ENCODE data around the gene ZNRF2.

ZNRF2 gene

DNA sequence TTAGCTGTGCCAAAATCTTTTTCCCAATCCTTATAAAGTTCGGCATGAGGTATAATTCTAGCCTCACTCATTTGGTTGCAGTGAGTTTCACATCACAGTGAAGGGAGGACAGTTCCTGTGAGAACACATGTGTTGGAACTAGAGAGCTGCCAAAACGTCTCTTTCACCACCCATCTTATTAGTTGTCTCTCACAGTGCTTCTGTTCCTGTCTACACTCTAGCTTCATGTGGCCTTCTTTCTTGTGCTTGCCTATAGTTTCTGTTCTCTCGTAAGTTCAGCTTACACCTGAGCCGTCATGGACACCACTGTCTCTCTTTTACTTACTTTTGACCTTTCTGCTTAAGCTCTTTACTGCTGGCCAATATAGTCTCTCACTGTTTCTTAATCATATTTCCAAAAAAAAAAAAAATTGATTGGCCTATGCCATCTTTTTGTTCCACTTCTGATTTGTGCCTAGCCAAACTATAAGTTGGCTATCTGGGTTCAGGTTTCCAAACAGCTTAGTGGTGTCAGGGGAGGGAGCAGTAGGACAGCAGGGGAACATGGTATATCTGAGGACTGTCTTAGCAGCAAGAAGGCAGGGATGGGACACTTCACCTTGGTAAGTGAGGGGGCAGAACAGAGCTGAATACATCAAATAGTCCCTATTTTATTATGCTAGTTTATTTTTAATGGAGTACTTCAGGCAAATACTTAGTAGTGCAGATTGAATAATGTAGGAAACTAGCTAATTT lies 38.0 kb downstream of the ZNRF2 start:
- Histone ChIP-seq H3K9me3 (ENCODE audit: low read length) (no peaks in the 10 kb centered on the region), H2AFZ (ENCODE audit: low read depth, low read length) (no peak overlapping the region), H3K36me3 (ENCODE audit: insufficient read depth, low read length) (no peaks in the 10 kb centered on the region), H3K27me3 (ENCODE audit: insufficient read depth, low read length) (no peaks in the 10 kb centered on the region), H3K4me1 (ENCODE audit: insufficient read depth, low read length) (no peaks in the 10 kb centered on the region), H3K4me3 (ENCODE audit: low read length) (no peak overlapping the region)

- no peaks in the 10 kb centered on the region for H3K4me1 ChIP-seq (ENCODE audit: insufficient read depth, low read length)
Measured at GRCh38 chr7:30323006-30323355, 38.6 kb downstream of the ZNRF2 start.

GRCh38 chr7:30327813-30328212 lies 43.4 kb downstream of the ZNRF2 start:
- Histone ChIP-seq H2AFZ (ENCODE audit: low read depth, low read length) (no peak overlapping the region), H3K4me1 (ENCODE audit: insufficient read depth, low read length) (no peaks in the 10 kb centered on the region), H3K27me3 (ENCODE audit: insufficient read depth, low read length) (no peaks in the 10 kb centered on the region), H3K9me3 (ENCODE audit: low read length) (no peaks in the 10 kb centered on the region), H3K36me3 (ENCODE audit: insufficient read depth, low read length) (no peaks in the 10 kb centered on the region), H3K4me3 (ENCODE audit: low read length) (no peak overlapping the region)

More at GRCh38 chr7:30323006-30323355, 38.6 kb downstream of the ZNRF2 start:
- H3K27me3 ChIP-seq (ENCODE audit: insufficient read depth, low read length) = no peaks in the 10 kb centered on the region
- H2AFZ ChIP-seq (ENCODE audit: low read depth, low read length) = no peak overlapping the region
- H3K4me3 ChIP-seq (ENCODE audit: low read length) = no peak overlapping the region
- H3K36me3 ChIP-seq (ENCODE audit: insufficient read depth, low read length) = no peaks in the 10 kb centered on the region
- no peaks in the 10 kb centered on the region for H3K9me3 ChIP-seq (ENCODE audit: low read length)

GRCh38 chr7:30328381-30328780 lies 44.0 kb downstream of the ZNRF2 start:
- Histone ChIP-seq H2AFZ (ENCODE audit: low read depth, low read length) (no peak overlapping the region), H3K4me1 (ENCODE audit: insufficient read depth, low read length) (no peaks in the 10 kb centered on the region), H3K27me3 (ENCODE audit: insufficient read depth, low read length) (no peaks in the 10 kb centered on the region), H3K9me3 (ENCODE audit: low read length) (no peaks in the 10 kb centered on the region), H3K4me3 (ENCODE audit: low read length) (no peak overlapping the region), H3K36me3 (ENCODE audit: insufficient read depth, low read length) (no peaks in the 10 kb centered on the region)

GRCh38 chr7:30329716-30330115 lies 45.3 kb downstream of the ZNRF2 start:
- H3K36me3 ChIP-seq (ENCODE audit: insufficient read depth, low read length) = no peaks in the 10 kb centered on the region
- H3K4me1 ChIP-seq (ENCODE audit: insufficient read depth, low read length) = no peaks in the 10 kb centered on the region
- no peaks in the 10 kb centered on the region for H3K9me3 ChIP-seq (ENCODE audit: low read length)
- no peak overlapping the region for H2AFZ ChIP-seq (ENCODE audit: low read depth, low read length)
- no peaks in the 10 kb centered on the region for H3K27me3 ChIP-seq (ENCODE audit: insufficient read depth, low read length)
- no peak overlapping the region for H3K4me3 ChIP-seq (ENCODE audit: low read length)

GRCh38 chr7:30330134-30331111 lies 46.0 kb downstream of the ZNRF2 start:
- no peak overlapping the region for H2AFZ ChIP-seq (ENCODE audit: low read depth, low read length)
- no peaks in the 10 kb centered on the region for H3K36me3 ChIP-seq (ENCODE audit: insufficient read depth, low read length)
- no peaks in the 10 kb centered on the region for H3K27me3 ChIP-seq (ENCODE audit: insufficient read depth, low read length)
- H3K9me3 ChIP-seq (ENCODE audit: low read length) = no peaks in the 10 kb centered on the region
- no peaks in the 10 kb centered on the region for H3K4me1 ChIP-seq (ENCODE audit: insufficient read depth, low read length)
- H3K4me3 ChIP-seq (ENCODE audit: low read length) = no peak overlapping the region

DNA sequence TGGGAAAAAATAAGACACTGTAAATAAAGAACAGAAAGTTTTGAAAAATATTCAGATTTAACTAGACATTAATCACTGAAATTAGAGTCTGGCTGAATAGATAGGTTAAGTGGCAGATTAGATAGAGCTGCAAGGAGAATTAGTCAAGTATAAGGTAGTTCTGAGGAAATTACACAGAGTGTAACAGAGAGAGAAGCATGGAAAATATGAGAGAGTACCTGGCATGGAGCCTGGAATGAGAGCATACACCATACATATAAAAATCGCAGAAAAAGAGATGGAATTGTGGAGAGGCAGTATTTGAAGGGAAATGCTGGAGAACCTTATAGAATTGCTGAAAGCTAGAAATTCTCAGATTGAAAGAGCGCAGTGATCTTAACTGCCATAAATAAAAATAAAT lies 46.9 kb downstream of the ZNRF2 start:
- Histone ChIP-seq H3K4me3 (ENCODE audit: low read length) (no peak overlapping the region), H3K4me1 (ENCODE audit: insufficient read depth, low read length) (no peaks in the 10 kb centered on the region), H3K9me3 (ENCODE audit: low read length) (no peaks in the 10 kb centered on the region), H2AFZ (ENCODE audit: low read depth, low read length) (no peak overlapping the region), H3K36me3 (ENCODE audit: insufficient read depth, low read length) (no peaks in the 10 kb centered on the region), H3K27me3 (ENCODE audit: insufficient read depth, low read length) (no peaks in the 10 kb centered on the region)

DNA sequence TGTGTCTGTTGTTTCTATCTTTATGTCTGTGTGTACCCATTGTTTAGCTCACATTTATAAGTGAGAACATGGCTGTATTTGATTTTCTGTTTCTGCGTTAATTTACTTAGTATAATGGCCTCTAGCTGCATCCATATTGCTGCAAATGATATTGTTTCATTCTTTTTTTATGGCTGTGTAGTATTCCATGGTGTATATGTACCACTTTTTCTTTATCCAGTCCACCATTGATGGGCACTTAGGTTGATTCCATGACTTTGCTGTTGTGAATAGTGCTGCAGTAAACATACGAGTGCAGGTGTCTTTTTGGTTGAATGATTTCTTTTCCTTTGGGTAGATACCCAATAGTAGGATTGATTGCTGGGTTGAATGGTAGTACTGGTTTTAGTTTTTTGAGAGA lies 48.2 kb downstream of the ZNRF2 start:
- H3K9me3 ChIP-seq (ENCODE audit: low read length) = no peaks in the 10 kb centered on the region
- no peaks in the 10 kb centered on the region for H3K4me1 ChIP-seq (ENCODE audit: insufficient read depth, low read length)
- H3K27me3 ChIP-seq (ENCODE audit: insufficient read depth, low read length) = no peaks in the 10 kb centered on the region
- no peaks in the 10 kb centered on the region for H3K36me3 ChIP-seq (ENCODE audit: insufficient read depth, low read length)
- H2AFZ ChIP-seq (ENCODE audit: low read depth, low read length) = no peak overlapping the region
- no peak overlapping the region for H3K4me3 ChIP-seq (ENCODE audit: low read length)

GRCh38 chr7:30335763-30336487 lies 51.5 kb downstream of the ZNRF2 start:
- Histone ChIP-seq H3K36me3 (ENCODE audit: insufficient read depth, low read length) (no peaks in the 10 kb centered on the region), H3K4me3 (ENCODE audit: low read length) (no peak overlapping the region), H2AFZ (ENCODE audit: low read depth, low read length) (no peak overlapping the region), H3K4me1 (ENCODE audit: insufficient read depth, low read length) (no peaks in the 10 kb centered on the region), H3K27me3 (ENCODE audit: insufficient read depth, low read length) (no peaks in the 10 kb centered on the region), H3K9me3 (ENCODE audit: low read length) (no peaks in the 10 kb centered on the region)

GRCh38 chr7:30344513-30344912 lies 60.1 kb downstream of the ZNRF2 start:
- Histone ChIP-seq H3K27me3 (ENCODE audit: insufficient read depth, low read length) (no peaks in the 10 kb centered on the region), H3K9me3 (ENCODE audit: low read length) (no peaks in the 10 kb centered on the region), H2AFZ (ENCODE audit: low read depth, low read length) (no peak overlapping the region), H3K4me1 (ENCODE audit: insufficient read depth, low read length) (no peaks in the 10 kb centered on the region), H3K4me3 (ENCODE audit: low read length) (no peak overlapping the region), H3K36me3 (ENCODE audit: insufficient read depth, low read length) (no peaks in the 10 kb centered on the region)

DNA sequence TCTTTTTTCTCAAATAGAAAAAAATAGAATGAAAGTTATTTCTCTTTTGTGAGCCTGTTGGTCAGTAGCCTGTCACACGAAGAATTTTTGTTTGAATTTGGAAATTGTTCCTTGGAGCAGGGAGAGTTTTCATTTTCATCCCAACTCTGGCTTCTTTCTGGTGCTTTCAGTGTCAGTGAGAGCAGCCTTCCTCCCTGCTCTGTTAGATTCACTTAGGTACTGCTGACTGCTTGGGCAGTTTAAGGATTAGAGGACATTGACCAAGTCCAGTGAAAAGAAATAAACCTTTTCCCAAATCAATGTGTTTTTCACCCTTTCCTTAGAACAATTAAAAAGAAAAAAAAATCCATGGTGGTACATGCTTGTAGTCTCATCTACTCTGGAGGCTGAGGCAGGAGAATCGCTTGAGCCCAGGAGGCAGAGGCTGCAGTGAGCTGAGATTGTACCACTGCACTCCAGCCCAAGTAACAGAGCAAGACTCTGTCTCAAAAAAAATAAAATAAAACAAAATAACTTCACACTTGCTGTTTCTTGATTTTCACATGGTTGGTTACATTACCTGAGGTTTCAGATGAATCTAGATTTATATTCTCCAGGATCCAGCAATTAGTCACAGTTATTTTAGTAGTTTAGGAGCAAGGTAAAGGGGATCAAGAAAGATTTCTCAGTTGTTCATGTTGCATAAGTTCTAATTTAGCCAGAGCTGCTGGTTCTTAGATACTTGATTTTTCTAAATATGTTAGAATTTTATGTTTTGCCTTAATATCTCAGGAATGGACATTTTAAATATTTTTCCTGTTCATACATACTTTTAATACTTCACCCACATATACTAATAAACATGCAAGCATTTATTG lies 63.1 kb downstream of the ZNRF2 start:
- H2AFZ ChIP-seq (ENCODE audit: low read depth, low read length) = no peak overlapping the region
- no peaks in the 10 kb centered on the region for H3K9me3 ChIP-seq (ENCODE audit: low read length)
- no peaks in the 10 kb centered on the region for H3K27me3 ChIP-seq (ENCODE audit: insufficient read depth, low read length)
- no peaks in the 10 kb centered on the region for H3K4me1 ChIP-seq (ENCODE audit: insufficient read depth, low read length)
- no peaks in the 10 kb centered on the region for H3K36me3 ChIP-seq (ENCODE audit: insufficient read depth, low read length)
- H3K4me3 ChIP-seq (ENCODE audit: low read length) = no peak overlapping the region

DNA sequence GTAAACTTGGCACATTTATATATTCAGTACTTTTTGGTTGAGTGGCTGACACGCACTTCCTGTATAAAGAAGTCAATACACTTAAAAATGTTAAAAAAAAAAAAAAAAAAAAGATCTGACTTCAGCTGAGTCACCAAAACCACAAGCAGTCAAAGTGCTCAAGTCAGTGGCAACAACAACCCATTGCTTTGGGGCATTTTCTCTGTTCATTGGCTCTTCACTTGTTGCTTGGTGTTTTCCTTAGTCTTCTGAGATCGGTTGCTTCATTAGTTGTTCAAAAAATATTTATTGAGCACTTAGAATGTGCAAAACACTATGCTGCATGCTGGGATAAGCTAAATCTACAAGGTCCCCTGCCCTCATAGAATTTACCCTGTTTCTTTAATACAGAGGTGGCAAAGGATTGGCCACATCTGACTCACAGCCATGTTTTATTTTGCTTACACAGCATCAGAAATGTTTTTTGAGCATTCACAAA lies 63.7 kb downstream of the ZNRF2 start:
- no peaks in the 10 kb centered on the region for H3K36me3 ChIP-seq (ENCODE audit: insufficient read depth, low read length)
- no peak overlapping the region for H2AFZ ChIP-seq (ENCODE audit: low read depth, low read length)
- H3K4me3 ChIP-seq (ENCODE audit: low read length) = no peak overlapping the region
- H3K9me3 ChIP-seq (ENCODE audit: low read length) = no peaks in the 10 kb centered on the region
- no peaks in the 10 kb centered on the region for H3K4me1 ChIP-seq (ENCODE audit: insufficient read depth, low read length)
- no peaks in the 10 kb centered on the region for H3K27me3 ChIP-seq (ENCODE audit: insufficient read depth, low read length)

Measured in neuron (in vitro differentiated cells).